ENCODE results near the gene ZNF483.

DNA sequence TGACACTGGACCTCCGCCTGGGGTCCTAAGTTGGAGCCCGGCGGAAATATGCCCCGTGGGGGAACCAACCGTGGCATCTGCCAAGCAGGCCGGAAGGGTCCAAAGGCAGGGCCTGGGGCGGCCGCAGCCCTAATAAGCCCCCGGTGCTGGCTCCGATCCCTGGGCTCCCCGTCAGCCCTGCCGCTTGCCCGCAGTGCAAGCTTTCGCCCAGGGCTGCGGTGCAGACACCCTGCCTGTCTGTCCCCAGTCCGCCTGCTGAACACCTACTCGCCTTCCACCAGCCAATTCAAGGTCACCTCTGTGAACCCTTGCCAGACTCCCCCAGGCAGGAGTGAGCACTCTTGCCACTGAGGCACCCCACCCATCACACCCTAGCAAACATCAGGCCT, 75.0 kb downstream of the ZNF483 start:
- TF ChIP-seq, protein P1, sequence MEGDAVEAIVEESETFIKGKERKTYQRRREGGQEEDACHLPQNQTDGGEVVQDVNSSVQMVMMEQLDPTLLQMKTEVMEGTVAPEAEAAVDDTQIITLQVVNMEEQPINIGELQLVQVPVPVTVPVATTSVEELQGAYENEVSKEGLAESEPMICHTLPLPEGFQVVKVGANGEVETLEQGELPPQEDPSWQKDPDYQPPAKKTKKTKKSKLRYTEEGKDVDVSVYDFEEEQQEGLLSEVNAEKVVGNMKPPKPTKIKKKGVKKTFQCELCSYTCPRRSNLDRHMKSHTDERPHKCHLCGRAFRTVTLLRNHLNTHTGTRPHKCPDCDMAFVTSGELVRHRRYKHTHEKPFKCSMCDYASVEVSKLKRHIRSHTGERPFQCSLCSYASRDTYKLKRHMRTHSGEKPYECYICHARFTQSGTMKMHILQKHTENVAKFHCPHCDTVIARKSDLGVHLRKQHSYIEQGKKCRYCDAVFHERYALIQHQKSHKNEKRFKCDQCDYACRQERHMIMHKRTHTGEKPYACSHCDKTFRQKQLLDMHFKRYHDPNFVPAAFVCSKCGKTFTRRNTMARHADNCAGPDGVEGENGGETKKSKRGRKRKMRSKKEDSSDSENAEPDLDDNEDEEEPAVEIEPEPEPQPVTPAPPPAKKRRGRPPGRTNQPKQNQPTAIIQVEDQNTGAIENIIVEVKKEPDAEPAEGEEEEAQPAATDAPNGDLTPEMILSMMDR (IDR thresholded peaks at IDR 0.05): no peak
- TF ChIP-seq POLR2A (IDR thresholded peaks at IDR 0.05): no peak
- TF ChIP-seq EP300 (IDR thresholded peaks at IDR 0.05): no peak

Data from ovary (tissue), 3 donors.